DMS79 (cell line): Measurements from ENCODE around the gene ADCY10.
"Not testable (repeated sequence)": the region's sequence is repeated elsewhere in the genome, so short reads cannot be mapped to it uniquely, and the experiment has no call there.

Experiments used
- DNase-seq: peaks from one replicate; lab custom pipeline; 2025; lab: John Stamatoyannopoulos, UW

ADCY10 gene

DNA sequence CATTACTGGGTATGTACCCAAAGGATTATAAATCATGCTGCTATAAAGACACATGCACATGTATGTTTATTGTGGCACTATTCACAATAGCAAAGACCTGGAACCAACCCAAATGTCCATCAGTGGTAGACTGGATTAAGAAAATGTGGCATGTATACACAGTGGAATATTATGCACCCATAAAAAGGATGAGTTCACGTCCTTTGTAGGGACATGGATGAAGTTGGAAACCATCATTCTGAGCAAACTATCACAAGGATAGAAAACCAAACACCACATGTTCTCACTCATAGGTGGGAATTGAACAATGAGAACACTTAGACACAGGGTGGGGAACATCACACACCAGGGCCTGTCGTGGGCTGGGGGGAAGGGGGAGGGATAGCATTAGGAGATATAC, 26.7 kb downstream of the ADCY10 start:
- not testable (repeated sequence) for DNase-seq

DNA sequence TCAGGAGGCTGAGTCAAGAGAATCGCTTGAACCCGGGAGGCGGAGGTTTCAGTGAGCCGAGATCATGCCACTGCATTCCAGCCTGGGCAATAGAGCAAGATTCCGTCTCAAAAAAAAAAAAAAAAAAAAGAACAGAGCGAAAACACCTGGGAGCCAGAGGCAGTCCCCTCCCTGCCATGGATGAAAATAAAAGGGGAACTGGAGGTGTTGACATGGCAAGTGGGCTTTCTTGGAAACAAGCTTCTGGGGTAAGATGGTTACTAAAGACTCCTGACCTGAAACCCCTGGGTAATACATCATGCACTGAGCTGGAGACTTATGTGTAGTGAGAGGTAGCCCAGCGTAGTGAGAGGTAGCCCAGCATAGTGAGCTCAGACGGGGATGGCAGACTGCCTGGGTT, 31.6 kb downstream of the ADCY10 start:
- no peak for DNase-seq

DNA sequence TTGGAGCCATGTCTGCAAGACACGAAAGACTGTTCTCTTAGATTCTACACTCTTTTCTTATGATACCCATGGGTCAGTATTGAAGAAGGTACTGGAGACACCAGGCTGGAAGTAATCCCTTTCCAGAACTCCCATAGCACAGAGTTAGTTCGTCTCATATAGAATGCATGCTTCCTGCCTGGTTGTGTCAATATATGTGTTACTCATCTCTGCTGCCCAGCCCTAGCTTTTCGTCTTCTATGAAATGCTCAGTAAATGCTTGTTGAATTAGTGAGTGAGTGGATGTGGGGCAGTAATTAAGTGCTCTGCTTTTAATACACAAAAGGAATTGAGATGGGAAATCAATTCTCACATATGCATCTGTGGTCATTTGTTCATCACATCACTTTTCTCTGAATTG, 32.1 kb downstream of the ADCY10 start:
- no peak for DNase-seq

DNA sequence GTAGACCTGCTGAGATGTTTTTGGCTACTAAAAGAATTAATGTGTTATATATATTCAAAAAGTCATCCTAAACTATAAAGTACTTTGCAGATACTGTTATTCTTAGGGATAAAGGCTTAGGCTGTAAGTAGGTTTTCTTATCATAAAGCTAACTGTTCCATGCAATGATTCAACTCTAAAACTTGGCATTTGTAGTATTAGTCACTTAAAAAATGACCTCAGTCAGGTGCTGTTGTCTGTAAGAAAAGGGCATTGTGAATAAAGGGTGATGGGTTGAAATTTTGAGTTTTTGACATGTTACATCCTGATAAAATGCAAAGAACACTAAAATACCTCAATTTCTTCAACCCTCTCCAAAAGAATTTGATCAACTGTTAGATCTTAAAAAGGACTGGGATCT, 32.9 kb downstream of the ADCY10 start:
- no peak for DNase-seq

DNA sequence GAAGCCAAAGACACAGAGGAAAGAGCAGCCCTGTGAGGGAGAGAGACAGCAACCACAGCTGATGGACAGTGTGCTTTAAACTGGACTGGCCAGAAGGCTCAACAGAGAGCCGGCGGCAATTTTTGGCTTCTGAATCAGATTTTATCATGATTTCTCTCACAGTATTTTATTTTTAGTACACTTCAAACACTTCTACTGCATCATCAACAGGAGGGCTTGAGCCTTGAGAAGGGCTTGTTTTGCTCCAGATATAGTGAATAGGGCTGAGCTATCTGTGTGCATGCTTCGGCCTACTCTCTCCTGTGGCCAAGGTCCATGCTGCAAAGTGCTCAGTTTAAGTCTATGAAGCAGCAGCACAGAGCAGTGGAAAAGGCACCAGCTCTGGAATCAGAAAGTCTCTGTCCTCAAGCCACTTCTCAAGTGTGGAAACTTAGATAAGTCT, 33.3 kb downstream of the ADCY10 start:
- DNase-seq = no peak

DNA sequence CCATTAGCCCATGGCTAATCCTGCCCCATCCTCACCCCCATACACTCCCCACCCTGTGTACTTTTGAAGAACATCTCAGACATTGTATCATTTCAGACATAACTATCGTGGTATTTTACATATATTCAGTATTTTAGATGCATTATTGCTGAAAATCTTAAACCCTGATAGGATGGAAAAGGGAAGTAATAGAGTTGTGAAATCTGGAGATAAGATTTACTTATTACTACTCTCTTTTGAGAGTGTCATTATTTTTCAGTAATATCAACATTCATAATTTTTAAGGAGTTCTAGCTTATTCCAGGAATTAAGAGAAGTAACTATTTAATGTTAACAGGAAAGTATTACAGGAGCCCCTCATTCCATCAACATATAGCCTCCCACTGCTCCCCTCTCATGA, 34.4 kb downstream of the ADCY10 start:
- DNase-seq = no peak

DNA sequence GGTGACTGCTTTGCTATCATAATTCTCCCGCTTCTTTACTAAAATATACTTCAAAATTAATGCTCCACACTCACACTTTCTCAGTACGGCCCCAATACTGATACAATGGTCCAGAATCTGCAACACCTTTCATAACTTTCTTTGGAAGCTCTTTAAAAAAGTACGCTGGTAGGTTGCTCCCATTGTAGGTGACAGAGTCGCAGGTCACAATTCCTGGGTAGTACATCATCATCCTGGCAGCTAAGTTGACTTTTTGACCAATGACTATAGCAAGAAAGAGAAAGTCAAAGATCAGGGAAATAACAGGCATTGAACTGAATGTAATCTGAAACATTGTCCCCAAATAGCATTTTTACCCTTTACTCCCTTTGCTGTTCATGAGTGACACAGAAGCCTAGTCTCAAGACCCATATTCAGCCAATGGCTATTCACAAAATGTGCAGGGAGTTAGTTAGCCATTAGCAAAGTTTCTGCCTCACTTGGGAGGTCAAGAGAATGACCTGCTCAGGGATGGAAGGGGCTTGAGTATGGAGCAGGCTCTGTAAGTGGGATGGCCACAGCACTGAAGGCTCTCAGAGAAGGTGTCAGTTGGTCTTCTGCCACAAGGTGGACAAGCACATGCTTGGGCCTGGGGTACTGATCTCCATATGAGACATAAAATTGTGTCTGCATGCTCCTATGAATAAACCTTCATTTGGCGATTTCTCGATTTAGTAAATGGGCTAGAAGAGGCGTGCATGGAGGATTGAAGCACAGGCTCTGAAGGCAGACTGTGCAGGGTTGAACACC, 35.4 kb downstream of the ADCY10 start:
- DNase-seq = no peak

DNA sequence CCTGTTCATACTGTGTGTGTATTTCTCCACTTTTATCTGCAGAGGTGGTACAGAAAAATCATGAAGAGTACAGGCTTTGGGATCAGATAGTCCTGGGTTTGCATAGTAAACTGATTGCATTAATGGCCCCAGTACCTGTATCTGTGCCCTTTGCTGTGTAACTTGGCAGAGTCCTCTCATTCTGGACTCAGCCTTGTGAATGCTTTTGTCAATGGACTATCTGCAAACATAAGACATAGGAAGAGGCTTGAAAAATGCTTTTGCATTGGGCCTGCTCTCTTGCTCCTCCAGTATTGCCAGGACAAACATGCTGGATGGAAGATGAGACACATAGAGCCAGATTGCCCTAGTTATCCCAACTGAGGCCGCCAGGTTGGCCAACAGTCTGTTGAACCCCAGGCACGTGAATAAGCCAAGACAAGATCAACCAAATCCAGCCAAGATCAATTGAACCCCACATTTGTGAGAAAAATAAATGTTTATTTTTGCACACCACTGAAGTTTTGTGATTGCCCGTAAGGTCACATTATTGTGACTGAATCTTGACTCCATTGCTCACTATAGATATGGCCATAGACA, 37.2 kb downstream of the ADCY10 start:
- DNase-seq = no peak

DNA sequence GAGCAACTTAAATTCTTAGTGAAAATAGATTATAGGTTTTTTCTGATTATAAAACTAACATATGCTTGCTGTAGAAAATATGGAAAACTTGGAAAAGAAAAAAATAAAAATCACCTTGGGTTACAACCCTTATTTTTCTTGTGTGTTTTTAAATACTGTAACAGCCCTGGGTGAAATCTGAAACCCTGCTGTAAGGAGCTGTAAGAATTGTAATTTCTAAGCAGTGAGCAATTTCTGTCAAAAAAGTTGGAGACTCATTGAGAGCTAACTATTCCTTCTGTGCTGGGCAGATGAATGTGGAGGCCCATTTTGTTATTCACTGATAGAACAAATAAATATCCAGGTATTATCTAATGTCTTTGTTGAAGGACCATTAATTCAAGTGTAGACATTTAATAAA, 42.6 kb downstream of the ADCY10 start:
- no peak for DNase-seq

DNA sequence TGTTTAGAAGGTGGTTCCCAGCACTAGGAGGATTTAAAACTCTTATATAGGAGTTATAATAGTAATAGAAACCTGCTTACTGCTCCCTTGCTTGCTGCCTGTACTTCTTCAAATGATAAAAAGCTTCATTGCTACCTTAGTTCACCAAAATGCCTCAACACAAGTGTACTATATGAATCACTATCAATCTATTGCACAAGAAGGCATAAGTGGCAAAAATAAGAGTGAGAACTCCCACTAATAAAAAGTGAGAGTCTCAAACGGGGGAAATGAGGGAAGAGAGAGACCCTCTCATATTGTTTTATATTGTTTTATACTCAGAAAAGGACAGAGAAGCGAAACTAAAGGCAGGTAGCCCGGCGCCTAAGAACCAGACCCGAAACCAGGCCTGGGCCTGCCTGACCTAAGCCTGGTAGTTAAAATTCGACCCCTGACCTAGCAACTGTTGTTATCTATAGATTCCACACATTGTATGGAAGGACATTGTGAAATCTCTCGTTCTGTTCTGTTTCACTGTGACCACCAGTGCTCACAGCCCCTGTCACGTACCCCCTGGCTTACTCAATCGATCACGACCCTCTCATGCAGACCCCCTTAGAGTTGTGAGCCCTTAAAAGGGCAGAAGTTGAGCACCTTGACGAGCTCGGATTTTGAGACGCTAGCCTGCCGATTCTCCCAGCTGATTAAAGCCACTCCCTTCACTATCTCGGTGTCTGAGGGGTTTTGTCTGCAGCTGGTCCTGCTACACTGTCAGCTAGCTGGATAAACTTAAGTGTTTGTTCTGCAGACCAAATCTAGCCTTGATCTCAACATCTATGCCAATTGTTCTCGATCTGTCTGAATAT, 44.6 kb downstream of the ADCY10 start:
- not testable (repeated sequence) for DNase-seq

DNA sequence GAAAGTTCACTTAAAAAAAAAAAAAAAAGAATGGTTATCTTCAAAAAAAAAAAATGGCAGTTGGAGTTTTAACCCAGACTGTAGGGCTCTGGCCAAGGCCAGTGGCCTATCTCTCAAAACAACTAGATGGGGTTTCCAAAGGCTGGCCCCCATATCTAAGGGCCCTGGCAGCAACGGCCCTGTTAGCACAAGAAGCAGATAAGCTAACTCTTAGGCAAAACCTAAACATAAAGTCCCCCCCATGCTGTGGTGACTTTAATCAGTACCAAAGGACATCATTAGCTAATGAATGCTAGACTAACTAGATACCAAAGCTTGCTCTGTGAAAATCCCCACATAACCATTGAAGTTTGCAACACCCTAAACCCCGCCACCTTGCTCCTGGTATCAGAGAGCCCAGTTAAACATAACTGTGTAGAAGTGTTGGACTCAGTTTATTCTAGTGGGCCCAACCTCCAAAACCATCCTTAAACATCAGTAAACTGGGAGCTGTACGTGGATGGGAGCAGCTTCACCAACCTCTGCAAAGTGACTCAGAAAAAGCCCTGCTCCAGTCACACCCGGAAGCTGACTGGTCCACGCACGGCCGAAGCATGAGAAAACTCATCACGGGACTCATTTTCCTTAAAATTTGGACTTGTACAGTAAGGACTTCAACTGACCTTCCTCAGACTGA, 47.1 kb downstream of the ADCY10 start:
- not testable (repeated sequence) for DNase-seq

DNA sequence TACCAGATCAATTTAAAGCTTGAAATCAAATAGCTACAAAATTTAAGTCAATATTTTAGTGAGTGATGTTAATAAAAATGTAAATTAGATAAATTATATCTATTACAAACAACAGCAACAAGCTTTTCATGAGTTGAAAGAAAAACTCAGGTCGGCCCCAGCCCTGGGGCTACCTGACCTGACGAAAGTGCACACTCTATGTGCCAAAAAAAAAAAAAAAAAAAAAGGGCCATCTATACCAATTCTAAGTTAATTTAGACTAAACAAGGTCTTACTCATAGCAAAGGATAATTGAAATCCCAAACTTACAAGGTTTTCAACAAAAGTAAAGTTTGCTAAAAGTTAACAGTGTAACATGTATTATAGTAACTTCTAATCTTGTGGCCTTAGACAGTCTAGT, 47.6 kb downstream of the ADCY10 start:
- DNase-seq = not testable (repeated sequence)

DNA sequence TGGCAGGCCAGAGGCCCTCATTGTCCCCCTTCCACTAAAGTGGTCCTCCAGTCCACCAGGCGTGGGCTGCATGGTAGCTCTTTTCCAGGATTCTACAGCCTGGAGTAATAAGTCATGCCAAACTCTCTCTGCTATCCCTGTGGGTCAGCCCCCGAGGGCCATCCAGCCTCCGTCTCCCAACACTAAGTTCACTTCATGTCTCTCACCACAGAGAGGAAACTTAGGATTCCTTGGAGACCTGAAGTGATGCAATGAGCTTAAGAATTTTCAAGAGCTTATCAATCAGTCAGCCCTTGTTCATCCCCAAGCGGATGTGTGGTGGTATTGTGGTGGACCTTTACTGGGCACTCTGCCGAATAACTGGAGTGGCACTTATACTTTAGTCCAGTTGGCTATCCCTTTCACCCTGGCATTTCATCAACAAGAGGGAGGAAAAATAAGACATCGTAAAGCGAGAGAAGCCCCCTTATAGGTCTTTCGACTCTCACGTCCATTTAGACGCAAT, 48.1 kb downstream of the ADCY10 start:
- not testable (repeated sequence) for DNase-seq

DNA sequence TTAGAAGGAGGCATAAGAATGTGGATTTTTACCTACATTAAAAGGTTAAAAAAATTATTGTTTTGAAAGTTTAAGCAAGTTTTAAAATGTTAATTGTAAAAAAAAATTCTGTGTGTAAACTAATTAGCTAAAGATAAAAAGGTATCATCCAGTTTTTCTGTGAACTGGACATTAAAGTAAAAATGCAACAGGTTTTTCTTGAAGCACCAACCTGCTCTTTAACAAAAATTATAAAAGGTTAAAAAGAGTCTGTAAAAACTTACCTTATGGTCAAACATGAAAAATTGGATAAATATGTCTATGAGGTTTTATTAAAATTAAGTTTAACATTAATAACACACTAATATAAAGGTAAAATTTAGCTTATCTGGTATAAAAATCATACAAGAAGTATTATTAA, 48.7 kb downstream of the ADCY10 start:
- DNase-seq = not testable (repeated sequence)

DNA sequence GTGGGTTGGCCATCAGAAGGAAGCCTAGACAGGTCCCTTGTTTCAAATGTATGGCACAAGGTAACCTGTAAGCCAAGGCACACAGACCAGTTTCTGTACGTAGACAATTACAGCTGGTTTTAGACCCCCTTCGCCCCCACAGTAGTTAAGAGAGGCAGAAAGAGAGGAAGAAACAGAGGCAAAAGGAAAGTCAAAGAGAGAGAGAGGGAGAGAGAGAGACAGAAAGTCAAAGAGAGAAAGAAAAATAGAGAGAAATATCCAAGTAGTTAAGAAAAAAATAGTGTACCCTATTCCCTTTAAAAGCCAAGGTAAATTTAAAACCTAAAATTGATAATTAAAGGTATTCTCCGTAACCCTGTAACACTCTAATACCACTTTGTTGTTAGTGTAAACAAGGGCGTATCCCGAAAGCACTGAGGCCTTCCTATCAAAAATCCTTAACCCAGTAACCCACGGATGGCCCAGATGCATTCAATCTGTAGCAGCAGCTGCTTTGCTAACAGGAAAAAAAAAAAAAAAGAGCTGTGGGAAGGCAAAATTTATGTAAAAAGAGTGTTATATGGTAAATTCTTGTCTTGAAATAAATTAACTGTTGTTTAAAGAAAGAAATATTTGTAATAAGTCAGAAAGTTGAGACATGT, 49.4 kb downstream of the ADCY10 start:
- no peak for DNase-seq

DNA sequence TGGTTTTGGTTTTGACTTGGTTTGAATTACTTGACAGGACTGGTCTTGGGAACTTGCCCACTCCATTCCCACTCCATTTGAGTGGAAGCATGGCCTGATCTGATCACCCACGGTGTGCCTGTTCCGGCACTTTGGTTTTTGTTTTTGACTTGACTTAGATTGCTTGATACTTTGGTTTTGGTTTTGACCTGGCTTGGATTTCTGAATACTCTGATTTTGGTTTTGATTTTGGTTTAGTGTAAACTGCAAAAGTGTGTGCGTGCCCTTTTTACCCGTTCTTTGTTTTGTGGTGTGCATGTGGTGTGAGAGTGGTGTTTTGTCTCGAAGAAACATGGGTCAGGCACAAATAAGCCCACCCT, 50.0 kb downstream of the ADCY10 start:
- DNase-seq = no peak

DNA sequence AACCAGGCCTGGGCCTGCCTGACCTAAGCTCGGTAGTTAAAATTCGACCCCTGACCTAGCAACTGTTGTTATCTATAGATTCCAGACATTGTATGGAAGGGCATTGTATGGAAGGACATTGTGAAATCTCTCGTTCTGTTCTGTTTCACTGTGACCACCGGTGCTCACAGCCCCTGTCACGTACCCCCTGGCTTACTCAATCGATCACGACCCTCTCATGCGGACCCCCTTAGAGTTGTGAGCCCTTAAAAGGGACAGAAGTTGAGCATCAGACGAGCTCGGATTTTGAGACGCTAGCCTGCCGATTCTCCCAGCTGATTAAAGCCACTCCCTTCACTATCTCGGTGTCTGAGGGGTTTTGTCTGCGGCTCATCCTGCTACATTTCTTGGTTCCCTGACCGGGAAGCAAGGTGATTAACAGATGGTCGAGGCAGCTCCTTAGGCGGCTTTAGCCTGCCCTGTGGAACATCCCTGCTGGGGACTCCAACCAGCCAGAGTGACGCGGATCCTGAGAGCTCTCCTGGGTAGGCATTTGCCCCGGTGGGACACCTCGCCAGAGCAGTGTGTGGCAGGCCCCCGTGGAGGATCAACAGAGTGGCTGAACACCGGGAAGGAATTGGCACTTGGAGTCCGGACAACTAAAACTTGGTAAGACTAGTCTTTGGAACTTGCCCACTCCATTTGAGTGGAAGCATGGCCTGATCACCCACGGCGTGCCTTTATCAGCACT, 50.6 kb downstream of the ADCY10 start:
- DNase-seq = not testable (repeated sequence)

DNA sequence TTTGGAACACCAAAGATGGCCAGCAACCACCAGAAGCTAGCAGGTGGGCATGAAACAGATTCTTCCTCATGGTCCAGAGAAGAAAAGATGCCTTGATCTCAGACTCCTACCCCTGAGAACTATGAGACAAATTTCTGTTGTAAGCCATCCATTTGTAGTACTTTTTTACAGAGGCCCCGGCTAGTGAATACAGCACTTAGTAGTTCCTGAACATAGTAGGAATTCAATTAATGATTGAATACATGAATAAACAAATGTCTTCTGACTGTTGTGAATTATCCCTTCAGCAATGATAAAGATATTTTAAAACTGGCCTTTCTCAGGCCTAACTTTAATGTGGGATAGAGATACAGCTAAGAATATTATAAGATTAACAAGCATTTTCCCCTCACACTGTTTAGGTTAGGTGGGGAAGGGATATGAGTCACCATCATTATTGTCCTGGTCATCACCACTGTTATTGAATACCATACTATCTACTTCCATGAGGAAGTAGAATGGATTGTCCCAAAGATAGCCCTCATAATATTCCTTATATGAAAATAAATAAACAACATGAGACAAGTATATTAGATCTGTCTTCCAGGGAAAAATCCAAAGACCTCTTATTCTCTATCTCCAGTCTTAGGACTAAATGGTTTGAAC, 51.4 kb downstream of the ADCY10 start:
- no peak for DNase-seq

DNA sequence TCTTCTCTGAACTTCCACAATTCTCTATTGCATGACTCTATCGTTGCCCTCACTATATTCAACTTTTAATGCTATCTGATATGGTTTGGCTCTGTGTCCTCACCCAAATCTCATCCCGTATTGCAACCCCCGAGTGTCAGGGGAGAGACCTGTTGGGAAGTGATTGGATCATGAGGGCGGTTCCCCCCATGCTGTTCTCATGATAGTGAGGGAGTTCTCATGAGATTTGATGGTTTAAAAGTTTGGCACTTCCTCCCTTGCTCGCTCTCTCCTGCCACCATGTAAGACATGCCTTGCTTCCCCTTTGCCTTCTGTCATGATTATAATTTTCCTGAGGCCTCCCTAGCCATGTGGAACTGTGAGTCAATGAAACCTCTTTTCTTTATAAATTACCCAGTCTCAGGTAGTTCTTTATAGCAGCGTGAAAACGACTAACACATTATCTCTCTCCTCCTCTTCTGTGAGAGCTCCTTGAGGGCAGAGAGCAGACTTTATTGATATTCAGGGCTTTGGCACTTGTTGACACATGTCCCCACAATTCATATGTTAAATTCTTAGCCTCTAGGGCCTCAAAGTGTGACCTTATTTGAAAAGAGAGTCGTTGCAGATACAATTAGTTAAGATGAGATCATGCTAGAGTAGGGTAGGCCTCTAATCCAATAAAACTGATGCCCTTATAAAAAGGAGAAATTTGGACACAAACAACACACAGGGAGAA, 52.1 kb downstream of the ADCY10 start:
- no peak for DNase-seq
